ENCODE data around the gene OLIG1. TPM values are rescaled to one million over a fixed set of nuclear protein-coding genes. Genes with fewer than 3 reads are reported as not detected.

The OLIG1 gene
- total RNA-seq, 1 donor from 2014 or later: 0.67 TPM

DNA sequence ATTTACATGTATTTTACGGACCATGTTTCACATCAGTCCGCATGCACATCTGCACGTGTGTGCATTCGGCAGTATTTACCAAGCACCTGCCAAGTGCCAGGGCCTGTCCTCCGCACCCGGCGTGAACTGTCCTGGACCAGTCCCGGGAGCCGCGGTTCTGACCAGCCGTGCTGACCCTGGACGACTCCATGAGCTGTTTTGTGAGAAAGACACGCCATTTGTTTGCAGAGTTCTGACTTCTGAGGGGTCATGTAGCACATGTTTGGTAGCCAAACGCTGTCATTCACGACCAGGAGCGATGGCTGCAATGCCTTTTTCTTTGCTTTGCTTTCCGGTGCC, 47.5 kb upstream of the OLIG1 start:
- H3K27ac Mint-ChIP-seq (ENCODE audit: unreplicated experiment): no peak overlapping the region
- H3K27me3 Mint-ChIP-seq (ENCODE audit: unreplicated experiment): peaks cover 22% of the 10 kb centered on the region
- no peaks in the 10 kb centered on the region for H3K9me3 Mint-ChIP-seq (ENCODE audit: unreplicated experiment)
- no peak for DNase-seq (ENCODE audit: low spot score)
- TF ChIP-seq, protein P1, sequence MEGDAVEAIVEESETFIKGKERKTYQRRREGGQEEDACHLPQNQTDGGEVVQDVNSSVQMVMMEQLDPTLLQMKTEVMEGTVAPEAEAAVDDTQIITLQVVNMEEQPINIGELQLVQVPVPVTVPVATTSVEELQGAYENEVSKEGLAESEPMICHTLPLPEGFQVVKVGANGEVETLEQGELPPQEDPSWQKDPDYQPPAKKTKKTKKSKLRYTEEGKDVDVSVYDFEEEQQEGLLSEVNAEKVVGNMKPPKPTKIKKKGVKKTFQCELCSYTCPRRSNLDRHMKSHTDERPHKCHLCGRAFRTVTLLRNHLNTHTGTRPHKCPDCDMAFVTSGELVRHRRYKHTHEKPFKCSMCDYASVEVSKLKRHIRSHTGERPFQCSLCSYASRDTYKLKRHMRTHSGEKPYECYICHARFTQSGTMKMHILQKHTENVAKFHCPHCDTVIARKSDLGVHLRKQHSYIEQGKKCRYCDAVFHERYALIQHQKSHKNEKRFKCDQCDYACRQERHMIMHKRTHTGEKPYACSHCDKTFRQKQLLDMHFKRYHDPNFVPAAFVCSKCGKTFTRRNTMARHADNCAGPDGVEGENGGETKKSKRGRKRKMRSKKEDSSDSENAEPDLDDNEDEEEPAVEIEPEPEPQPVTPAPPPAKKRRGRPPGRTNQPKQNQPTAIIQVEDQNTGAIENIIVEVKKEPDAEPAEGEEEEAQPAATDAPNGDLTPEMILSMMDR (IDR thresholded peaks at IDR 0.05; ENCODE audit: unreplicated experiment): no peak
- peaks cover 10% of the 10 kb centered on the region for H3K36me3 Mint-ChIP-seq (ENCODE audit: low read depth, unreplicated experiment)
- H3K4me1 Mint-ChIP-seq (ENCODE audit: unreplicated experiment): peaks cover 32% of the 10 kb centered on the region
- H3K4me3 Mint-ChIP-seq (ENCODE audit: unreplicated experiment): peak overlapping the region; percentile 81

DNA sequence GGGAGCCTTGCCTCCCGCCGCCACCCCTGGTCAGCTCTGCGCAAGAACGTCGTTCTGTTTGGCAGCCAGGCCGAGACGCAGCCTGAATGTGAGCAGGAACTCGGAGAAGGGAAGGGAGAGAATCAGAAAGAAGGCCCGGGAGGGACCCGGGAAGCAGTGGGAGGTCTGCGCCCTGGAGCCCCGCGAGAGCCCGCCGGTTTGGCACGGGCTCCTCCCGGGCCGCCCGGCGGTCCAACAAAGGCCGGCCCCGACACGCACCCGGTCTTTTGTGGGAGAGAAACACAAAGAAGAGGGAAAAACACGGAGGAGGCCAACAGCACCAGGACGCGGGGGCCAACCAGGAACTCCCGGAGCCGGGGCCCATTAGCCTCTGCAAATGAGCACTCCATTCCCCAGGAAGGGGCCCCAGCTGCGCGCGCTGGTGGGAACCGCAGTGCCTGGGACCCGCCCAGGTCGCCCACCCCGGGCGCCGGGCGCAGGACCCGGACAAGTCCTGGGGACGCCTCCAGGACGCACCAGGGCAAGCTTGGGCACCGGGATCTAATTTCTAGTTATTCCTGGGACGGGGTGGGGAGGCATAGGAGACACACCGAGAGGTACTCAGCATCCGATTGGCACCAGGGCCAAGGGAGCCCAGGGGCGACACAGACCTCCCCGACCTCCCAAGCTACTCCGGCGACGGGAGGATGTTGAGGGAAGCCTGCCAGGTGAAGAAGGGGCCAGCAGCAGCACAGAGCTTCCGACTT, 46.9 kb upstream of the OLIG1 start:
- Mint-ChIP-seq H3K9me3 (ENCODE audit: unreplicated experiment) (no peaks in the 10 kb centered on the region), H3K4me3 (ENCODE audit: unreplicated experiment) (peak overlapping the region; percentile 81), H3K36me3 (ENCODE audit: low read depth, unreplicated experiment) (peaks cover 10% of the 10 kb centered on the region), H3K27ac (ENCODE audit: unreplicated experiment) (no peak overlapping the region), H3K27me3 (ENCODE audit: unreplicated experiment) (peaks cover 22% of the 10 kb centered on the region), H3K4me1 (ENCODE audit: unreplicated experiment) (peaks cover 29% of the 10 kb centered on the region)
- TF ChIP-seq, protein P1 (IDR thresholded peaks at IDR 0.05; ENCODE audit: unreplicated experiment): no peak
- DNase-seq (ENCODE audit: low spot score): no peak

DNA sequence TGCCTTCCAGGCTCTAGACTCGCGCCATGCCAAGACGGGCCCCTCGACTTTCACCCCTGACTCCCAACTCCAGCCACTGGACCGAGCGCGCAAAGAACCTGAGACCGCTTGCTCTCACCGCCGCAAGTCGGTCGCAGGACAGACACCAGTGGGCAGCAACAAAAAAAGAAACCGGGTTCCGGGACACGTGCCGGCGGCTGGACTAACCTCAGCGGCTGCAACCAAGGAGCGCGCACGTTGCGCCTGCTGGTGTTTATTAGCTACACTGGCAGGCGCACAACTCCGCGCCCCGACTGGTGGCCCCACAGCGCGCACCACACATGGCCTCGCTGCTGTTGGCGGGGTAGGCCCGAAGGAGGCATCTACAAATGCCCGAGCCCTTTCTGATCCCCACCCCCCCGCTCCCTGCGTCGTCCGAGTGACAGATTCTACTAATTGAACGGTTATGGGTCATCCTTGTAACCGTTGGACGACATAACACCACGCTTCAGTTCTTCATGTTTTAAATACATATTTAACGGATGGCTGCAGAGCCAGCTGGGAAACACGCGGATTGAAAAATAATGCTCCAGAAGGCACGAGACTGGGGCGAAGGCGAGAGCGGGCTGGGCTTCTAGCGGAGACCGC, 46.3 kb upstream of the OLIG1 start:
- no peak for DNase-seq (ENCODE audit: low spot score)
- peaks cover 10% of the 10 kb centered on the region for H3K36me3 Mint-ChIP-seq (ENCODE audit: low read depth, unreplicated experiment)
- H3K27me3 Mint-ChIP-seq (ENCODE audit: unreplicated experiment): peaks cover 22% of the 10 kb centered on the region
- H3K4me3 Mint-ChIP-seq (ENCODE audit: unreplicated experiment): peak overlapping the region; percentile 57
- no peaks in the 10 kb centered on the region for H3K9me3 Mint-ChIP-seq (ENCODE audit: unreplicated experiment)
- H3K4me1 Mint-ChIP-seq (ENCODE audit: unreplicated experiment): peaks cover 23% of the 10 kb centered on the region
- no peak overlapping the region for H3K27ac Mint-ChIP-seq (ENCODE audit: unreplicated experiment)
- TF ChIP-seq, protein P1 (IDR thresholded peaks at IDR 0.05; ENCODE audit: unreplicated experiment): no peak

DNA sequence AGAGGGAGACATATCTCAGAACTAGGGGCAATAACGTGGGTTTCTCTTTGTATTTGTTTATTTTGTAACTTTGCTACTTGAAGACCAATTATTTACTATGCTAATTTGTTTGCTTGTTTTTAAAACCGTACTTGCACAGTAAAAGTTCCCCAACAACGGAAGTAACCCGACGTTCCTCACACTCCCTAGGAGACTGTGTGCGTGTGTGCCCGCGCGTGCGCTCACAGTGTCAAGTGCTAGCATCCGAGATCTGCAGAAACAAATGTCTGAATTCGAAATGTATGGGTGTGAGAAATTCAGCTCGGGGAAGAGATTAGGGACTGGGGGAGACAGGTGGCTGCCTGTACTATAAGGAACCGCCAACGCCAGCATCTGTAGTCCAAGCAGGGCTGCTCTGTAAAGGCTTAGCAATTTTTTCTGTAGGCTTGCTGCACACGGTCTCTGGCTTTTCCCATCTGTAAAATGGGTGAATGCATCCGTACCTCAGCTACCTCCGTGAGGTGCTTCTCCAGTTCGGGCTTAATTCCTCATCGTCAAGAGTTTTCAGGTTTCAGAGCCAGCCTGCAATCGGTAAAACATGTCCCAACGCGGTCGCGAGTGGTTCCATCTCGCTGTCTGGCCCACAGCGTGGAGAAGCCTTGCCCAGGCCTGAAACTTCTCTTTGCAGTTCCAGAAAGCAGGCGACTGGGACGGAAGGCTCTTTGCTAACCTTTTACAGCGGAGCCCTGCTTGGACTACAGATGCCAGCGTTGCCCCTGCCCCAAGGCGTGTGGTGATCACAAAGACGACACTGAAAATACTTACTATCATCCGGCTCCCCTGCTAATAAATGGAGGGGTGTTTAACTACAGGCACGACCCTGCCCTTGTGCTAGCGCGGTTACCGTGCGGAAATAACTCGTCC, 45.5 kb upstream of the OLIG1 start:
- H3K27me3 Mint-ChIP-seq (ENCODE audit: unreplicated experiment): peaks cover 19% of the 10 kb centered on the region
- no peak overlapping the region for H3K27ac Mint-ChIP-seq (ENCODE audit: unreplicated experiment)
- DNase-seq (ENCODE audit: low spot score): no peak
- no peaks in the 10 kb centered on the region for H3K9me3 Mint-ChIP-seq (ENCODE audit: unreplicated experiment)
- TF ChIP-seq, protein P1 (IDR thresholded peaks at IDR 0.05; ENCODE audit: unreplicated experiment): no peak
- peak overlapping the region; percentile 87 for H3K4me3 Mint-ChIP-seq (ENCODE audit: unreplicated experiment)
- peaks cover 16% of the 10 kb centered on the region for H3K4me1 Mint-ChIP-seq (ENCODE audit: unreplicated experiment)
- peaks cover 10% of the 10 kb centered on the region for H3K36me3 Mint-ChIP-seq (ENCODE audit: low read depth, unreplicated experiment)
